Measurements from ENCODE around the gene CKM.

CKM gene
- long read RNA-seq, result 0 reads

- DNase-seq (ENCODE audit: low read depth in 1 of 2, low spot score in 1 of 2), result no peak
- Histone ChIP-seq H3K27me3 (ENCODE audit: insufficient read depth, poor library complexity, severe bottlenecking) (peaks cover 21% of the 10 kb centered on the region), H3K27ac (replicated peaks) (no peak within 1 kb of the TSS), H3K4me3 (replicated peaks; ENCODE audit: insufficient read depth, low read length) (0 out of 2 replicates have a peak within 1 kb of the TSS, but pooled peaks have one; percentile 4)
- TF ChIP-seq POLR2AphosphoS5 (IDR thresholded peaks at IDR 0.05; ENCODE audit: low read depth), result no peak
- no peak for TF ChIP-seq SPI1 (IDR thresholded peaks at IDR 0.05; ENCODE audit: borderline replicate concordance, low read depth)
- no peak for TF ChIP-seq CTCF (IDR thresholded peaks at IDR 0.05; ENCODE audit: insufficient read depth, low read length)
- TF ChIP-seq, protein P1, sequence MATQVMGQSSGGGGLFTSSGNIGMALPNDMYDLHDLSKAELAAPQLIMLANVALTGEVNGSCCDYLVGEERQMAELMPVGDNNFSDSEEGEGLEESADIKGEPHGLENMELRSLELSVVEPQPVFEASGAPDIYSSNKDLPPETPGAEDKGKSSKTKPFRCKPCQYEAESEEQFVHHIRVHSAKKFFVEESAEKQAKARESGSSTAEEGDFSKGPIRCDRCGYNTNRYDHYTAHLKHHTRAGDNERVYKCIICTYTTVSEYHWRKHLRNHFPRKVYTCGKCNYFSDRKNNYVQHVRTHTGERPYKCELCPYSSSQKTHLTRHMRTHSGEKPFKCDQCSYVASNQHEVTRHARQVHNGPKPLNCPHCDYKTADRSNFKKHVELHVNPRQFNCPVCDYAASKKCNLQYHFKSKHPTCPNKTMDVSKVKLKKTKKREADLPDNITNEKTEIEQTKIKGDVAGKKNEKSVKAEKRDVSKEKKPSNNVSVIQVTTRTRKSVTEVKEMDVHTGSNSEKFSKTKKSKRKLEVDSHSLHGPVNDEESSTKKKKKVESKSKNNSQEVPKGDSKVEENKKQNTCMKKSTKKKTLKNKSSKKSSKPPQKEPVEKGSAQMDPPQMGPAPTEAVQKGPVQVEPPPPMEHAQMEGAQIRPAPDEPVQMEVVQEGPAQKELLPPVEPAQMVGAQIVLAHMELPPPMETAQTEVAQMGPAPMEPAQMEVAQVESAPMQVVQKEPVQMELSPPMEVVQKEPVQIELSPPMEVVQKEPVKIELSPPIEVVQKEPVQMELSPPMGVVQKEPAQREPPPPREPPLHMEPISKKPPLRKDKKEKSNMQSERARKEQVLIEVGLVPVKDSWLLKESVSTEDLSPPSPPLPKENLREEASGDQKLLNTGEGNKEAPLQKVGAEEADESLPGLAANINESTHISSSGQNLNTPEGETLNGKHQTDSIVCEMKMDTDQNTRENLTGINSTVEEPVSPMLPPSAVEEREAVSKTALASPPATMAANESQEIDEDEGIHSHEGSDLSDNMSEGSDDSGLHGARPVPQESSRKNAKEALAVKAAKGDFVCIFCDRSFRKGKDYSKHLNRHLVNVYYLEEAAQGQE (IDR thresholded peaks at IDR 0.05; ENCODE audit: insufficient replicate concordance, low read depth), result no peak
- TF ChIP-seq GABPA (IDR thresholded peaks at IDR 0.05; ENCODE audit: low read depth), result no peak
Measured at GRCh38 chr19:45322744-45323281, at the start of gene CKM. CKM (minus strand) TSS chr19:45322875; CDS start chr19:45319713, 3,162 bp downstream.

DNA sequence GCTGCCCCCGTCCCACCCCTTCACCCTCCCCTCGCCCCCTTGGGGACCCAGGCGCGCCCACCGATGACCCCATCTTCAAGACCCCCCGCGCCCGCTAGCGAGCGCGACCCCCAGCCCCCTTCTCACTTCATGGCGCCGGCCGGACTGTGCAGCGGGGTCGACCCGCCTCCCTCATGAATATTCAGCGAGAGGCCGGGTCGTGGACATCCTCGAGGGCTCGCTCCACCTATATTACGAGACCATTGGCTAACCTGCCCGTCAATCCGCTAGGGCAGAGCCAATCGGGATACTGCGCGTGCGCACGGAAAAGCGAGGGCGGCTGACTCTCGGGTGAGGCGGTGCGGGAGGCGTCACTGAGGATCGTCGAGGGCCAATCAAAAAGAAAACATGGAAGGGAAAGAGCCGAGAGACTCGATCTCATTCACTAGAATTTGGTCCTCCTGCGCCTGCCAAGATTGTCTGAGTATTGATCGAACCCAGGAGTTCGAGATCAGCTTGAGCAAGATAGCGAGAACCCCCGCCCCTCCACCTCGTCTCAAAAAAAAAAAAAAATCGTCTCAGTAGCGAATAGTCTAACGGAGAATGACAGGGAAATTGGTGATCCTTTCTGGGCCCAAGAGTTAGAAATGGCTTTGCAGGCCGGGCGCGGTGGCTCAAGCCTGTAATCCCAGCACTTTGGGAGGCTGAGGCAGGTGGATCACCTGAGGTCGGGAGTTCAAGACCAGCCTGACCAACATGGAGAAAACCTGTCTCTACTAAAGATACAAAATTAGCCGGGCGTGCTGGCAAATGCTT is 47.9 kb upstream of the CKM start, which contains the start of gene ERCC2:
Gene ERCC2, minus strand, starts transcription at position 164 of the 795 bp plus-strand sequence. Its CDS starts 33 bp downstream, at position 131.
- Histone ChIP-seq H3K27ac (replicated peaks) (peak within 1 kb of the TSS; percentile 71), H3K27me3 (ENCODE audit: insufficient read depth, poor library complexity, severe bottlenecking) (no peaks in the 10 kb centered on the region), H3K4me3 (replicated peaks; ENCODE audit: insufficient read depth, low read length) (peak within 1 kb of the TSS; percentile 94)
- TF ChIP-seq SPI1 (IDR thresholded peaks at IDR 0.05; ENCODE audit: borderline replicate concordance, low read depth), result no peak
- TF ChIP-seq, protein P1 (IDR thresholded peaks at IDR 0.05; ENCODE audit: insufficient replicate concordance, low read depth), result no peak
- TF ChIP-seq GABPA (IDR thresholded peaks at IDR 0.05; ENCODE audit: low read depth), result no peak
- TF ChIP-seq CTCF (IDR thresholded peaks at IDR 0.05; ENCODE audit: insufficient read depth, low read length), result no peak
- TF ChIP-seq POLR2AphosphoS5 (IDR thresholded peaks at IDR 0.05; ENCODE audit: low read depth), result peak; percentile 42; the same call in 1 of the 2 replicates
- DNase-seq (ENCODE audit: low read depth in 1 of 2, low spot score in 1 of 2), result peak; percentile 95 to 99

GRCh38 chr19:45368737-45369340 is 46.2 kb upstream of the CKM start:
- TF ChIP-seq GABPA (IDR thresholded peaks at IDR 0.05; ENCODE audit: low read depth) (no peak), SPI1 (IDR thresholded peaks at IDR 0.05; ENCODE audit: borderline replicate concordance, low read depth) (no peak), POLR2AphosphoS5 (IDR thresholded peaks at IDR 0.05; ENCODE audit: low read depth) (no peak), CTCF (IDR thresholded peaks at IDR 0.05; ENCODE audit: insufficient read depth, low read length) (no peak)
- TF ChIP-seq, protein P1 (IDR thresholded peaks at IDR 0.05; ENCODE audit: insufficient replicate concordance, low read depth), result no peak
- no peaks in the 10 kb centered on the region for H3K27me3 ChIP-seq (ENCODE audit: insufficient read depth, poor library complexity, severe bottlenecking)
- H3K4me3 ChIP-seq (replicated peaks; ENCODE audit: insufficient read depth, low read length), result no peak overlapping the region
- no peak for DNase-seq (ENCODE audit: low read depth in 1 of 2, low spot score in 1 of 2)
- no peak overlapping the region for H3K27ac ChIP-seq (replicated peaks)
